ENCODE data around the gene CARD16.
"Not testable (repeated sequence)": the region's sequence is repeated elsewhere in the genome, so short reads cannot be mapped to it uniquely, and the experiment has no call there.

Gene CARD16

DNA sequence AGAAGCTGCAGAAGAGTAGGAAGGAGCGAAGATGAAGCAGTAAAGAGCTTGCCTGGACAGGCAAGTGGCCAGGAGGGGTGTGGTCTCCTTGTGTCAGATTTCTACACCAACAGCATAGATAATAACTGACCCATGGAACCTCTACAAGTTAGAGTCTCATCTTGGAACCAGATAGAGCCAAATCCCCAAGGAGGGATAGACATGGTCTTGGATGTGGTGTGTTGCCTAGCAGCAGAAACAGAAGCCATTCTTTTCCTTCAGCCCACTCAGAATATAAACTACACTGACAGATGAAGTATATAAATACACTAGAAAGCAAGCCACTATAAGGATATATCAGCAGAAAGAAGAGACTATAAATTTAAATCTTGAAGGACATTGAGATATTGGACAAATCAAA, 4.3 kb upstream of the CARD16 start:
- DNase-seq (ENCODE audit: low spot score), result no peak

GRCh38 chr11:105046898-105047579, 1.9 kb upstream of the CARD16 start:
- peak; percentile 66 for DNase-seq (ENCODE audit: low spot score)

GRCh38 chr11:105045676-105046296, 651 bp upstream of the CARD16 start:
- DNase-seq (ENCODE audit: low spot score), result no peak

DNA sequence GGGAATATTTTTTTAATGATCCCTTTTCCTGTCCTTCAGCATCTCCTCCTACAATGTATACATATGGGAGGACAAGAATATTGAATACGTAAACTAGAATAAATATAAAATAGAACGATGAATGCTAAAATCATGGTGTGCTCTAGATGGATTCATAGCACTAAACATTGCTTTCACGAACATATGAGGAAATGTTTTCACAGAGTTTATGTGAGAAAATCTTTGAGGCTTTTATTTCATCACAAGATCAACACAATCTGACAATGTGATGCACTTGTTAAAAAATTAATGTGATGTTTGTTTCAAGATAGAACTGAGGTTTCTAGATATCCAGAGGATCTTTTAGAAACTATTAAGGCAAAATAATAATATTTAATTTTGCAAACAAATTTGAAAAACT, 3.0 kb downstream of the CARD16 start:
- DNase-seq (ENCODE audit: low spot score), result no peak

DNA sequence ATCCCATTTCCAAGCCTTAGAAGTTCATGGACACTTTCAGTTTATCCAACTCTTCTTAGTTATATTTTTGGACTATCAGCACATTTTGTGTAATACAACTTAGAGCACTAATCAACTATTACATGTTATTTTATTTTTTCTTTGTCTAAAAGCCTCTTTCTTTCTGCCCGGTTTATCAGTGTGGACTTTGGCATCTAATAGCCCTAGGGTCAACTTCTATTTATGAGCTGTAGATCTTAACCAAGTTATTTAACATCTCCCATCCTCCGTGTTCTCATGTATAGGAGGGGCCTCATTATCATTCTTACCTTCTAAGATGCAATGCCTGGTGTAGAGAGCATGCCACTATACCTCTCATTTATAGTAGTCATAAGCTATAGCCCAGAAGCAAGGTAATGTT, 4.4 kb downstream of the CARD16 start:
- DNase-seq (ENCODE audit: low spot score), result no peak

DNA sequence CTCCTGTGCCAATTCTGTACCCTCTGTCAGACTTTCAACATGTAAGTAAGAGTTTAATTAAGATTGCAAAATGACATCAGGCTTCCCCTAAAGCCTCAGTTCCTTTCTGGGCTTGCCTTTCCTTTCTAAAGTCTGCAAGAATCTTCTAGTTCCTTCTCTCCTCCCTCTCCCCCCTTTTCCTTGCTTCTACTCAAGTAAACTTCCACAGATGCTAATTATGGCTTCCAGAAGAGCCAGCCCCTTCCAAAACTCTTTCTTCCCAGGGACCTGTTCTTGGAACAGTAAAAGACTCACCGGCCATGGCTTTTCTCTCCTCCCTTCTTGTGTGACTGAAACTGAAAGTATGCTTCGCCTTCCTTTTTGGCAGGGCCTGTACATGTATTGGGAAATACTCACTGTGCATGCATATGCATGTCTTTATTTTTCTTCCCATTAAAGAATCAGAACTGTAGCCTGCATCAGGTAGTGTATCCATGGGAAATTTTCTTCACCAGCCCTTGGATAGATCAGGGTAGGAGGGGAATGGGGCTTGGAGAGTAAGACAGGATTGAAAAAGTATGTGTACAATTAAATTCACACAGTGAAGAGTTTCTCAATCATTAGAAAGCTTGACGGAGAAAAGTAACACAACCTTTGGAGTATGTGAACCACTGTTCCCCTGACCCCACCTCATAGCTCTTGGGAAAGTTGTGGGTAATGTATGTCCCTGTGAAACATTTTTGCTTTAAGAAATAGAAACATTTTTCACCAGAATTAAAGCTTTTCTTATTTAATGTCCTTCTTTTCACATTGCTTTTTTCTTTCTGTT, 10.1 kb downstream of the CARD16 start, which contains the start of gene CASP1:
TSS of gene CASP1 (minus strand) at position 332 of the 808 bp plus-strand sequence. CDS start at position 301, 31 bp downstream.
- no peak for DNase-seq (ENCODE audit: low spot score)

DNA sequence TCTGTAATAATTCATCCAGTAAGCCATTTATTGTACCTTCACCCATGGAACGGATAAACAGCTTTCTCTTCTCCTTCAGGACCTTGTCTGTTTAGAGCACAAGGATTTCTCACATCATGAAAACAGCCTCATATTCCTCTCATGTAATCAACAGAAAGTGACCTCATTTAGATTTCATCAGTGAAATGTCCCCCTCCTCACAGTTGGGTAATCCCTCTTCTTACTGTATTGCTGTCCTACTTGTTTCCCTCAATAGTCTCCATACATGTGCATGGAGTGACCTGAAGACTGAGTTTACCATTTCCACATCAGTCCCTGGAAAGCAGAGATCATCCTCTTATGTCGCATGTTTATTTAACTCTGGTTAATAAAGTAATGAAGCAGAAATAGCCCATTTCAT, 10.7 kb downstream of the CARD16 start:
- not testable (repeated sequence) for DNase-seq (ENCODE audit: low spot score)

DNA sequence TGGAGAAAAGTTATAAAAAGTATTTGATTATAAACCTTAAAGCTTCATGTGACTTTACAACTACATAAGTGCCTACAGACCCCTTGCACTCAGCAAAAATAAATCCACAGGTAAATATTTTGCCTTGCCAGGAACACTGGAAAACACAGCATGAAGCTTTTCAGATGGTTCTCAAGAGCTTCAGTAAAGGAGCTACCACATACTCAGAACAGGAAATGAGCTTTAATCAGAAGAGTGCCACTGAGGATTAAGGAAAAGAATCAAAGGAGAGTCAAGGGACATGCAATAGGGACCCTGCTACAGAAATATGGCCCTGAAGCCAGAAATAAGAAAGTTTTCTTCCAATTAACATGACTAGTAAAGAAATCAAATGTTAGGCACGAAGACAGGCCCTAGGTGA, 11.4 kb downstream of the CARD16 start:
- DNase-seq (ENCODE audit: low spot score), result no peak

DNA sequence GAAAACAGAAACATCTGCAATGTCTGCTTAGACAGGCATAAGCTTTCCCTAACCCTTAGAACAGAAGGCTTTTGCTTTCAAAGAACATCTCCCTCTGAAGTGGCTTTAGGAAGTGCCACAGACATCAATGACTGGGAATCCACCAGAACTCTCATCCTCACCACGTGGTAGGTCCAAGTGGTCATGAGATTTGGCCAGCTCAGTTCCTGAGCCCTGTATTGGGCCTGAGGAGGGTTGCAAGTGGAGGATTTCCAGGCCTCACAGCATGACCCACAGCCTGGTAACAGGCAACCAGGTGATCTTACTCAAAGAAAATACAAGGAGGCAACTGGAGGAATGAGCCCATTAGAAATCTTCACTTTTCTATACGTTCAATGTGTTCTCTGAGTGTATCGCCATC, 11.8 kb downstream of the CARD16 start:
- DNase-seq (ENCODE audit: low spot score), result no peak

DNA sequence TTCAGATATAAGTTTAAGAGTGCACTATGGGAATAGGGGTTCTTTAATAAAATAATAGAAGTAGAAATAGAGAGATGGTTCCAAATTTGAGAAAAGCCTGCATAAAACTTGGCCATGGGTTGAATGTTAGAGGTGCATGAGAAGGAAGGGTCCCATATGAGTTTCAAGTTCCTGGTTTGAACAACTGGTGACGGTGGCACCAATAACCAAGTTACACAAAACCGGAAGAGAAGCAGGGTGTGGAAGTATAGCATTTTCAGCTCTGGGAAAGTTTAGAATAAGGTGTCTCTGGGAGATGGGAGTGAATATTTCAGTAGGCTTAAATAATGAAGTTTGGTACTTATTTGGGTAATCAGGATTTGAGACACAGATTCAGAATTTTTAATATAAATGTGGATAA, 12.6 kb downstream of the CARD16 start:
- DNase-seq (ENCODE audit: low spot score), result no peak

- DNase-seq (ENCODE audit: low spot score), result no peak
Observed at GRCh38 chr11:105027678-105028077, 17.5 kb downstream of the CARD16 start.

GRCh38 chr11:105024394-105024793, 20.7 kb downstream of the CARD16 start:
- no peak for DNase-seq (ENCODE audit: low spot score)

GRCh38 chr11:105023003-105023402, 22.1 kb downstream of the CARD16 start, which contains the start of gene CASP5:
CASP5 (minus strand) TSS chr11:105023168; CDS start chr11:105023136, 32 bp downstream.
- DNase-seq (ENCODE audit: low spot score), result no peak

DNA sequence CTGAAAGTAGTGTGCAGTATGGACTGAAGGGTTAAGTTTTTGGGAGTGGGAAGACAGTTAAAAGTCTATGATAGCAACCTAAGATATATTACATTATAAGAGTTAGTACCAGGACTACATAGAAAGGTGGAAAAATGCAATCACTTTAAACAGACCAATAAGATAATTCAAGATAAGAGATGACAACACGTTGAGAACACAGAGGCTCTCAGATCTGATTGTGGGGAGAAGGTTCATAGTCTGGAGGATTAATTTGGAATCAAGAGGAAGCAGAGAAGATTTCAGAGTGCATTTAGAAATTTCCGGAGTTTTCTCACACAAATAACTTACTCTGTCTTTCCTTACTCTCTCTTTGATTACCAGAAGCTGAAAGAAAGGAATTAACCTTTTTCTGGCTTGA, 22.6 kb downstream of the CARD16 start:
- no peak for DNase-seq (ENCODE audit: low spot score)

- DNase-seq (ENCODE audit: low spot score), result no peak
Observed at GRCh38 chr11:105007463-105007862, 37.7 kb downstream of the CARD16 start.

DNA sequence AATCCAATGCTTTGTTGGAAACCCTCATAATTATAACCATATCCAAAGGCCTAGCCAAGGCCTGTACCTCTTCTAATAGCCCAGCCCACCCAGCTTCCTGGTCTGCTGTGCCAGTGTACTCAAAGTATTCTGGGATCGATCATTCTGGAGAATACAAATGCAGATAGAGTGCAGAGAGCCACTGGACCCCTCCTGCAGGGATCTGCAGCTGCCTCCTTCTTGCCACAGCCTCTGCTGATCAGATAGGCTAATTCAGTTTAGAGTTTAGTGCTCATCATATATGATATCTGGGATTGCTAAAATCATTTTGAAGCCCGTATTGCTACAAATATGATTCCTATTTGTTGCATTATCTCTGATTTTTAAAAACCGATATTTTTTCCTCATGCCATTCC, 39.7 kb downstream of the CARD16 start:
- DNase-seq (ENCODE audit: low spot score), result no peak

DNA sequence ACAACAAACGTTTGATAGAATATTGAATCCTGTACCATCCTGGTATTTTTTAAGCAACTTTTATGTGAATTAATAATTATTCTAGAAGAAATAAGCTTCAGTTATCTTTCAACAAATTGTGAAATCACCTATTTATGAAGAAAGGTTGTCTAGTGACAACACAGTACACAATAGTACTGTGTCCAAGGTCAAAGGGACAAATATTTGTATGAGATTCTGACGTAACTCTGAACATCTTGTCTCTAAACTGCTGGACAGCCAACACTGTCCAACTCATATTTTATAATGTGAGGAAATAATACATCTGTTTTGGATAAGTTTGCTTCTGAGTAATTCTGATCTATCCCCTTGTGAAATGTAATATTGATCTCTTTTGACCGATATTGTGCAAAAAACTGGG, 41.1 kb downstream of the CARD16 start:
- DNase-seq (ENCODE audit: low spot score), result no peak

DNA sequence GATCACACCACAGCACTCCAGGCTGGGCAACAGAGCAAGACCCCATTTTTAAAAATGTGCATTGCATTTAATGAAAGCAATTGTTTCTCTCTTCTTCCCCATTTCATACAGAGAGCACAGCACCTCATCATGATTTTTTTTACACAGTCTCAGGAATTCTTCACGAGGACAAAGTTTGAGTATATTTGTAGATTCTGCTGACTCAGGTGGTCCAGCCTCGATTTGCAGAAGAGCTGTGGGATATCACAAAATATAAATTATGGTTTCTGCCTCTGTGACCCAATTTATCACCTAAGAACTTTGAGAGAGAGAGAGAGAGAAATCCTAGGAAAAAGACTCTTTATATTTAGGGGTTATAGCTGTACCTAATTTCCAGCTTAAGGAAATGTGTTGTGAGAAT, 42.0 kb downstream of the CARD16 start:
- no peak for DNase-seq (ENCODE audit: low spot score)

- DNase-seq (ENCODE audit: low spot score), result no peak
Observed at GRCh38 chr11:105000797-105001196, 44.3 kb downstream of the CARD16 start.

- peak; percentile 65 for DNase-seq (ENCODE audit: low spot score)
Observed at GRCh38 chr11:105000167-105000566, 45.0 kb downstream of the CARD16 start.

DNA sequence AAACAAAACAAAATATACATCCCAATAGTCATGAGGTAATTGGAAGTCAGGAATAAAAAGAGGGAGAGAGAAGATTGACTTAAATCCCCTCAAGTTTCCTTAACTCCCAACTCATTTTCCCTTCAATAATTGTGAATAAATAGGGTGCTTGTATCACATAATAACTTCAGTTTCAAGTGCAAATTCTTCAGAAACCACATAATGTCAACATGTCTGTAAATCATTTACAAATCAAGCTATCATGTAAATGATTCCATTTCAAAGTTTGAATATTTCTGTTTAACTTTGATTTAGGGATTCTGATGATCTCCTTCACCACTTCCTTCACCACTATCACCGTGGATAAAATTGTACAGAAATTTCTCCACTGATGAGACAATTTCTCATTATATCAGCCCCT, 45.4 kb downstream of the CARD16 start:
- DNase-seq (ENCODE audit: low spot score), result no peak

GRCh38 chr11:104997288-104997687, 47.8 kb downstream of the CARD16 start:
- DNase-seq (ENCODE audit: low spot score), result no peak

- no peak for DNase-seq (ENCODE audit: low spot score)
Observed at GRCh38 chr11:104995001-104995408, 50.1 kb downstream of the CARD16 start.
